Measurements from ENCODE around the gene MGST2.
"Not testable (repeated sequence)": the region's sequence is repeated elsewhere in the genome, so short reads cannot be mapped to it uniquely, and the experiment has no call there.

The MGST2 gene

GRCh38 chr4:139686130-139686529, 20.5 kb downstream of the MGST2 start:
- no peaks in the 10 kb centered on the region; the same call in 1 of the 2 replicates for H3K36me3 ChIP-seq (replicated peaks)
- H3K4me1 ChIP-seq: no peaks in the 10 kb centered on the region
- no peak for DNase-seq (ENCODE audit: low spot score in 2 of 2)
- no peak overlapping the region for H3K4me3 ChIP-seq
- in situ Hi-C loops (cut with MboI; ENCODE audit: low sequenced_read_pairs): no loop called here
- no peaks in the 10 kb centered on the region for H3K27me3 ChIP-seq (ENCODE audit: low read depth)
- peaks cover 2% of the 10 kb centered on the region; the same call in 1 of the 2 replicates for H3K9me3 ChIP-seq

- Histone ChIP-seq H3K4me1 (no peaks in the 10 kb centered on the region), H3K9me3 (peaks cover 2% of the 10 kb centered on the region; the same call in 1 of the 2 replicates), H3K27me3 (ENCODE audit: low read depth) (no peaks in the 10 kb centered on the region), H3K36me3 (replicated peaks) (no peaks in the 10 kb centered on the region; the same call in 1 of the 2 replicates), H3K4me3 (no peak overlapping the region)
- in situ Hi-C loops (cut with MboI; ENCODE audit: low sequenced_read_pairs): no loop called here
- DNase-seq (ENCODE audit: low spot score in 2 of 2): no peak
Measured at GRCh38 chr4:139686988-139687387, 21.4 kb downstream of the MGST2 start.

- H3K4me3 ChIP-seq: no peak overlapping the region
- peaks cover under 1% of the 10 kb centered on the region; the same call in 1 of the 2 replicates for H3K9me3 ChIP-seq
- no peak for DNase-seq (ENCODE audit: low spot score in 2 of 2)
- no peaks in the 10 kb centered on the region; the same call in 1 of the 2 replicates for H3K36me3 ChIP-seq (replicated peaks)
- in situ Hi-C loops (cut with MboI; ENCODE audit: low sequenced_read_pairs): no loop called here
- H3K27me3 ChIP-seq (ENCODE audit: low read depth): no peaks in the 10 kb centered on the region
- no peaks in the 10 kb centered on the region for H3K4me1 ChIP-seq
Measured at GRCh38 chr4:139689093-139689722, 23.6 kb downstream of the MGST2 start.

GRCh38 chr4:139690419-139690818, 24.8 kb downstream of the MGST2 start:
- in situ Hi-C loops (cut with MboI; ENCODE audit: low sequenced_read_pairs): no loop called here
- no peak for DNase-seq (ENCODE audit: low spot score in 2 of 2)
- no peaks in the 10 kb centered on the region for H3K9me3 ChIP-seq
- H3K36me3 ChIP-seq (replicated peaks): no peaks in the 10 kb centered on the region; the same call in 1 of the 2 replicates
- no peaks in the 10 kb centered on the region for H3K27me3 ChIP-seq (ENCODE audit: low read depth)
- H3K4me1 ChIP-seq: no peaks in the 10 kb centered on the region
- H3K4me3 ChIP-seq: no peak overlapping the region

GRCh38 chr4:139692309-139693012, 26.8 kb downstream of the MGST2 start:
- Histone ChIP-seq H3K4me1 (no peaks in the 10 kb centered on the region), H3K27me3 (ENCODE audit: low read depth) (no peaks in the 10 kb centered on the region), H3K36me3 (replicated peaks) (no peaks in the 10 kb centered on the region), H3K4me3 (no peak overlapping the region), H3K9me3 (no peaks in the 10 kb centered on the region)
- in situ Hi-C loops (cut with MboI; ENCODE audit: low sequenced_read_pairs): no loop called here
- no peak for DNase-seq (ENCODE audit: low spot score in 2 of 2)

GRCh38 chr4:139694522-139695107, 29.0 kb downstream of the MGST2 start:
- DNase-seq (ENCODE audit: low spot score in 2 of 2): no peak
- H3K4me1 ChIP-seq: no peaks in the 10 kb centered on the region
- in situ Hi-C loops (cut with MboI; ENCODE audit: low sequenced_read_pairs): no loop called here

GRCh38 chr4:139696491-139696890, 30.9 kb downstream of the MGST2 start:
- Histone ChIP-seq H3K4me1 (no peaks in the 10 kb centered on the region), H3K9me3 (no peaks in the 10 kb centered on the region), H3K4me3 (no peak overlapping the region), H3K36me3 (replicated peaks) (no peaks in the 10 kb centered on the region), H3K27me3 (ENCODE audit: low read depth) (no peaks in the 10 kb centered on the region)
- in situ Hi-C loops (cut with MboI; ENCODE audit: low sequenced_read_pairs): no loop called here
- DNase-seq (ENCODE audit: low spot score in 2 of 2): no peak

More at GRCh38 chr4:139694522-139695107, 29.0 kb downstream of the MGST2 start:
- no peaks in the 10 kb centered on the region for H3K9me3 ChIP-seq
- no peak overlapping the region for H3K4me3 ChIP-seq
- H3K36me3 ChIP-seq (replicated peaks): no peaks in the 10 kb centered on the region
- H3K27me3 ChIP-seq (ENCODE audit: low read depth): no peaks in the 10 kb centered on the region

- in situ Hi-C loops (cut with MboI; ENCODE audit: low sequenced_read_pairs); H3K9me3 ChIP-seq: not testable (repeated sequence)
Measured at GRCh38 chr4:139698167-139698925, 32.7 kb downstream of the MGST2 start.

GRCh38 chr4:139700568-139700967, 34.9 kb downstream of the MGST2 start:
- Histone ChIP-seq H3K9me3 (no peaks in the 10 kb centered on the region), H3K27me3 (ENCODE audit: low read depth) (no peaks in the 10 kb centered on the region), H3K4me3 (no peak overlapping the region), H3K36me3 (replicated peaks) (0 out of 2 replicates have a peak, but pooled peaks cover 3% of the 10 kb centered on the region), H3K4me1 (no peaks in the 10 kb centered on the region)
- in situ Hi-C loops (cut with MboI; ENCODE audit: low sequenced_read_pairs): no loop called here
- DNase-seq (ENCODE audit: low spot score in 2 of 2): no peak

More at GRCh38 chr4:139698167-139698925, 32.7 kb downstream of the MGST2 start:
- H3K36me3 ChIP-seq (replicated peaks); H3K27me3 ChIP-seq (ENCODE audit: low read depth); DNase-seq (ENCODE audit: low spot score in 2 of 2); H3K4me1 ChIP-seq; H3K4me3 ChIP-seq: not testable (repeated sequence)

- no peaks in the 10 kb centered on the region; the same call in 1 of the 2 replicates for H3K4me1 ChIP-seq
- no peak overlapping the region for H3K4me3 ChIP-seq
- H3K36me3 ChIP-seq (replicated peaks): 0 out of 2 replicates have a peak, but pooled peaks cover 3% of the 10 kb centered on the region
- peaks cover 3% of the 10 kb centered on the region; the same call in 1 of the 2 replicates for H3K9me3 ChIP-seq
- in situ Hi-C loops (cut with MboI; ENCODE audit: low sequenced_read_pairs): no loop called here
- H3K27me3 ChIP-seq (ENCODE audit: low read depth): no peaks in the 10 kb centered on the region
- DNase-seq (ENCODE audit: low spot score in 2 of 2): no peak
Measured at GRCh38 chr4:139704915-139705485, 39.4 kb downstream of the MGST2 start.

- H3K4me3 ChIP-seq: no peak overlapping the region
- H3K27me3 ChIP-seq (ENCODE audit: low read depth): no peaks in the 10 kb centered on the region
- no peaks in the 10 kb centered on the region for H3K36me3 ChIP-seq (replicated peaks)
- no peak for DNase-seq (ENCODE audit: low spot score in 2 of 2)
- no peaks in the 10 kb centered on the region; the same call in 1 of the 2 replicates for H3K4me1 ChIP-seq
- in situ Hi-C loops (cut with MboI; ENCODE audit: low sequenced_read_pairs): no loop called here
- H3K9me3 ChIP-seq: peaks cover 3% of the 10 kb centered on the region; the same call in 1 of the 2 replicates
Measured at GRCh38 chr4:139709660-139710059, 44.0 kb downstream of the MGST2 start.

GRCh38 chr4:139710073-139710472, 44.5 kb downstream of the MGST2 start:
- H3K4me1 ChIP-seq: no peaks in the 10 kb centered on the region; the same call in 1 of the 2 replicates
- H3K36me3 ChIP-seq (replicated peaks): no peaks in the 10 kb centered on the region
- in situ Hi-C loops (cut with MboI; ENCODE audit: low sequenced_read_pairs): no loop called here
- H3K4me3 ChIP-seq: no peak overlapping the region
- peaks cover 3% of the 10 kb centered on the region; the same call in 1 of the 2 replicates for H3K9me3 ChIP-seq
- no peak for DNase-seq (ENCODE audit: low spot score in 2 of 2)
- H3K27me3 ChIP-seq (ENCODE audit: low read depth): no peaks in the 10 kb centered on the region

GRCh38 chr4:139711461-139711860, 45.8 kb downstream of the MGST2 start:
- H3K36me3 ChIP-seq (replicated peaks): no peaks in the 10 kb centered on the region
- H3K9me3 ChIP-seq: peaks cover 3% of the 10 kb centered on the region; the same call in 1 of the 2 replicates
- no peaks in the 10 kb centered on the region; the same call in 1 of the 2 replicates for H3K4me1 ChIP-seq
- no peak overlapping the region for H3K4me3 ChIP-seq
- in situ Hi-C loops (cut with MboI; ENCODE audit: low sequenced_read_pairs): no loop called here
- no peak for DNase-seq (ENCODE audit: low spot score in 2 of 2)
- no peaks in the 10 kb centered on the region for H3K27me3 ChIP-seq (ENCODE audit: low read depth)

All from HAP-1 (cell line).